Keratinocyte (primary cell): ENCODE measurements around the gene CPED1.

Experiments
- EZH2 ChIP-seq: IDR thresholded peaks from one replicate; pipeline ENCODE4 v1.6.1; 2012; ENCODE audit warnings: inconsistent platforms, mild to moderate bottlenecking, low read length, moderate library complexity
- TF ChIP-seq, protein P1 (sequence below), 3 experiments: IDR thresholded peaks in 1 of 3; conservative IDR thresholded peaks in 1 of 3; optimal IDR thresholded peaks in 1 of 3; 2 replicates in 2 of 3; 3 replicates in 1 of 3; pipeline versions ENCODE3 to v1.5.1; 2011; ENCODE audit warnings: low read length in 3 of 3, mild to moderate bottlenecking in 3 of 3, moderate library complexity in 2 of 3, control low read depth in 1 of 3, inconsistent platforms in 1 of 3; ENCODE audit not compliant: insufficient read depth in 2 of 3; ENCODE audit errors: extremely low read depth in 1 of 3

DNA sequence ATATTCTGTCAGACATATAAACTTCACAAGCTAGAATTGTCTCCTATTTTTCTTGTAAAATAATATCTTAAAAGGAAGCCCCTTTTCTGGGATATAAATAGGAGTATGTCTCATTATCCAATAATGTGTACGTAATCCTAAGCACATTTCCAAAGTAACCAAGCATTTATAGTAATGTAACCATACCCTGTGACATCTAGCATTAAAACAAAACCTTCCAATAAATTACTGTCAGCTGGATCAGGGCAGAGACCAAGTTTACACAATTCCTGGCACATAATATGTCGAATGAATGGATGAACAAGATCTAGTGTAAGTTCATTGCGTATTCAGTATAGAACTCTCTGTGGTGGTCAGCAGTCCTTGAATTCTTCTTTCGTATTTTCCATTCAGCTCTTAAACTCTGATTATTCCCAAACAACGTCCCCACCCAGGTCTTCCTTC lies 14.3 kb downstream of the CPED1 start:
- TF ChIP-seq, protein P1, sequence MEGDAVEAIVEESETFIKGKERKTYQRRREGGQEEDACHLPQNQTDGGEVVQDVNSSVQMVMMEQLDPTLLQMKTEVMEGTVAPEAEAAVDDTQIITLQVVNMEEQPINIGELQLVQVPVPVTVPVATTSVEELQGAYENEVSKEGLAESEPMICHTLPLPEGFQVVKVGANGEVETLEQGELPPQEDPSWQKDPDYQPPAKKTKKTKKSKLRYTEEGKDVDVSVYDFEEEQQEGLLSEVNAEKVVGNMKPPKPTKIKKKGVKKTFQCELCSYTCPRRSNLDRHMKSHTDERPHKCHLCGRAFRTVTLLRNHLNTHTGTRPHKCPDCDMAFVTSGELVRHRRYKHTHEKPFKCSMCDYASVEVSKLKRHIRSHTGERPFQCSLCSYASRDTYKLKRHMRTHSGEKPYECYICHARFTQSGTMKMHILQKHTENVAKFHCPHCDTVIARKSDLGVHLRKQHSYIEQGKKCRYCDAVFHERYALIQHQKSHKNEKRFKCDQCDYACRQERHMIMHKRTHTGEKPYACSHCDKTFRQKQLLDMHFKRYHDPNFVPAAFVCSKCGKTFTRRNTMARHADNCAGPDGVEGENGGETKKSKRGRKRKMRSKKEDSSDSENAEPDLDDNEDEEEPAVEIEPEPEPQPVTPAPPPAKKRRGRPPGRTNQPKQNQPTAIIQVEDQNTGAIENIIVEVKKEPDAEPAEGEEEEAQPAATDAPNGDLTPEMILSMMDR (optimal IDR thresholded peaks at IDR 0.05 in 1 of 3, IDR thresholded peaks at IDR 0.05 in 1 of 3, conservative IDR thresholded peaks at IDR 0.05 in 1 of 3; ENCODE audit: extremely low read depth in 1 of 3, insufficient read depth in 2 of 3, low read length in 3 of 3), result no peak
- TF ChIP-seq EZH2, result no peak
